ENCODE measurements around the gene STRA8.

STRA8 gene

DNA sequence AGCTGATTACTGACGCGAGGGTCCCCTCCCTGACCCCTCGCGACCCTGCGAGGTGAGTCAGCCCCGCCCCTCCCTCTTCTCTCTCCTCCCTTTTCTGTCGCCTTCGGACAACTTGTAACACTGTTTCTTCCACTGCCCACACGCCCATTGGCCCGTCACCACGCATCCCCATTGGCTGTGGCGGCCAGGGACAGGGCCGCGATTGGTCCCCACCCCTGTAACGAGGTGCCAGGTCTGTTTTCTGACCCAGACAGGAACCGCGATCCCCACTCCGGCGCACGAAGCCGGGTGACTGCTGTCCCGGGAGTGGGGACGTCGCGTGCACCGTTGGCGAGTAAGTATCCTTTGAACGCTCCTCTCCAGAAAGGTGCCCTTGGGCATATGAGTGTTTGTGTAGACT, at the start of gene STRA8:
Gene STRA8, plus strand, starts transcription at position 269 of the 400 bp plus-strand sequence. CDS start 6,687 bp downstream, outside the sequence.
- DNase-seq (ENCODE audit: low spot score) = no peak

DNA sequence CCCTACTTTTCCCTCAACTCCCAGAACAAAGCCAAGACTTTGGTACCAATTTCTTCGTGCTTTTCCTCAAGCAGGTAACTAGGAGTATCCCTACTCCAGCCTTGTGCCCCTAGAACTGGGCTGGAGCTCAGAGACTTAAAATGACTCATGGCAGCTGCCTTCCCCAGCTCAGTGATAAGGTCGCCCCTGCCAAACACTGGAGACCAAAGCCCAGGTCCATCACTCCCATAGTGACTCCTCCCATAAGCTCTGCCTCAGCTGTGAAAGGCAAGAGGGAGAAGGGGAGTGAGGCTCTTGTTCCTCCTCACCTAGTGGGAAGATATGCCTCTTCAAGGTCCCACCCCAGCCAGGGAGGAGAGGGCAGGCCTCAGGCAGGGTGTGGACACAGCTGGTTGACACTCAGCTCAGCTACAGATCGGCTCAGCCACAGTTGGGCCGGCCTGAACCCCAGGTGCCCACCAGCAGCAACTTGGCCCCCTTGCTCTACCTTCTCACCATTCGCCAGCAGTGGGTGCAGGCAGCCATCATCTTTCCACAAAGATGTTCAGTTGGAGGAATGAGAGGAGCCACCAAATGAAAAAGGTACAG, 49.3 kb upstream of the STRA8 start:
- DNase-seq (ENCODE audit: low spot score) = no peak

DNA sequence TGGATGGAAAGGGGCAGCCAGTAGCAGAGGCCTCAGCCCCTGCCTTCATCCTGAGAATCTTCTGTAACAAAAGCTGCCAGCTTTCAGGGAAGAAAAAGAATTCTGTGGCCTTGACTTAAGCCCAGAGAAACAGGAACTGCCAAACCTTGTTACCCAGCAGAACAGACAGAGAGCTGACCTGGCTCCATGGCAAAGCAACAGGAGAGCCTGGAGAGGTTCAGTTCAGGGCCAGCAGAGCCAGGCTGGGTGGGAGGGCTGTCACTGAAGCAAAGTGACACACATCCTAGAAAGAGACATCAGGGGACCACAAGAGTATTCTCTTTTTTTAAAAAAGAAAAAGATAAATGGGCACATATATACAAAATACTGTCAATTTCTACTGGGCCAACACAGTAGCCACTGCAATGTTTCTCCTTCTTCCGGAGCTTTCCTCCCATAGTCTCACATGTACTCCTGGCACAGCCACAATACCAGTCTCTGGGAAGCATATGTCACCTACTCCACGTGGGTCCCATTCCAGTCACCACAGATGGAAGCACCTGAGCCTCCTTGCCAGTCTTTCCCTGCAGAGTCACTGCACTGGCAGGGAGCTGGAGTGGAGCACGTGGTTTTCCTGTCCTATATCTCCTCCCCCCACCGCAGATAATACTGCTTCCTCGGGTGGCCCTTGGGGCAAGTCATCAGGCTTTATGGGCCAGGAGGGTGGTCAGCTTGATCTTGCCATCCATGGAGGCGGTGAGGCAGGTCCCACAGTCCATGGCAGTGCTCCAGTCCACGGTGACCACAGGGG, 48.0 kb upstream of the STRA8 start:
- no peak for DNase-seq (ENCODE audit: low spot score)

GRCh38 chr7:135186261-135186540, 47.4 kb upstream of the STRA8 start:
- no peak for DNase-seq (ENCODE audit: low spot score)

DNA sequence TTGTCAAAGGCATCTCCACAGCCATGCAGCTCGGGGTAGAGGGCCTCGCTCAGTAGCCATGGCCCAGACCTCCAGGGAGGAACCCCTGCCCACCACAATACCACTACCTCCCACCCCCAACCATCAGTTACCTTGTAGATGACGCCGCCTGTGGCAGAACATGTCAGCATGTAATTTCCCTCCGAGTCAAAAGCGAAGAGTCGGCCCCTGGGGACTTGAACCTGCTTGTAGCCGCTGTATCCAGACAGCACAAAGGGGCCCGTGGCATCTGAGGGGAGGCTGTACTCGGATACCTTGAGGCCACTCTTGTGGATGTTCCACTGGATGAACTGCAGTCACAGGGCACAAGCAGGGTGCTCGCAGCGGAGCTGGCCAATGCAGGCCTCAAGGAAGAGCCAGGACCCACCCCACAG, 46.8 kb upstream of the STRA8 start:
- DNase-seq (ENCODE audit: low spot score) = no peak

- no peak for DNase-seq (ENCODE audit: low spot score)
These were observed 45.2 kb upstream of the STRA8 start for GRCh38 chr7:135188298-135188984.

DNA sequence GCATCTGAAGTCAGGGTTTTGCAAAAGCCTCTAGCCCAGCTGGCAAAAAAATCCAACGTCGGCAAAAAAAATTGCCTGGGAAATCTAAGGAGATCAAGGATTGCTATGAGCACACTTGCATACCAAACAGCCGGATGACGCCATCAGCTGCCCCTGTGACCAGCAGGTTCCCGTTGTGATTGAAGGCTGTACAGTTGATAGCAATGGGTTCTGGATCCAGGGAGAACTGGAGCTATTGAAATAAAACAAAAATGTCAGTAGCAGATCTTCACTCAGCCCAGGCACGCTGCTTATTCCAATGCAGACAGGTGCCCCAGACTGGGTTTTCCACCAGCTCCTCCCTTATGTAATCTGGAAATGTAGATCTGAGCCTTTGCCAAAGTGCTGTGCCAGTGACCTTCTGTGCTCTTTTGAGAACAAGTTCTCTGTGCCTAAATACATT, 44.4 kb upstream of the STRA8 start:
- no peak for DNase-seq (ENCODE audit: low spot score)

DNA sequence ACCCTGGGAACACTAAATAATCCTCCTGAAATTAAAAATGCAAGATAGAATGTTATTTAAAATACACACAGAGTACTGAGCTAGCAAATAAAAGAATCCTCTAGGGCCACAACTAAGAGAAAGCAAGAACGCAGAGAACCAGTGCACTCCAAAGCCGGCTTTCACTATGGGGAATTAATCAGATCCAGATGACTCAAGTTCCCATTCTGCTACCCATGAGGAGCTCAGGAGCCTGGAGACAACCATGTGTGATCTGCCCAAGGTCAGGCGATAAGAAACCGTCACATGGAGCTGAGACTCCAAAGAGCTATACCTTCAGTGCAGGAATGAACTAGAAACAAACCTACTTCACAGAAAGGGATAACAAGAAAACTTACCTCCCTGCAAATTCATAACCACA, 43.7 kb upstream of the STRA8 start:
- no peak for DNase-seq (ENCODE audit: low spot score)

DNA sequence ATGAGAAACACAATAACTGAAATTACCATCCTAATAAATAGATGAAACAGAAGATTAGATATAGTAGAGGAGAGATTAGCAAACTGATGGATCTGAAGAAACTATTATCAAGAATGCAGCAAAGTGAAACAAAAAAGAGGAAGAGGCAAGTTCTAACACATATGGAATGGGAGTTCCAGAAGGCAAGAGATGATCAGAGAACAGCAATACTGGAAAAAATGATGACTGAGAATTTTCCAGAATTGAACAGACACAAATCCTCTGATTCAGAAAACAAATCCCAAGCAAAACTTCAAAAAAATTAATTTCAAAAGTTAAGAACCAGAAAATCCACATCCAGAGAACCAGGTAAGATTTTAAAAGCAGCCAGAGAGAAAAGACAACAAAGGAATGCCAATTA, 42.9 kb upstream of the STRA8 start:
- DNase-seq (ENCODE audit: low spot score) = no peak

GRCh38 chr7:135192914-135193536, 40.6 kb upstream of the STRA8 start:
- DNase-seq (ENCODE audit: low spot score) = no peak

- DNase-seq (ENCODE audit: low spot score) = no peak
These were observed 40.0 kb upstream of the STRA8 start for GRCh38 chr7:135193615-135194081.

DNA sequence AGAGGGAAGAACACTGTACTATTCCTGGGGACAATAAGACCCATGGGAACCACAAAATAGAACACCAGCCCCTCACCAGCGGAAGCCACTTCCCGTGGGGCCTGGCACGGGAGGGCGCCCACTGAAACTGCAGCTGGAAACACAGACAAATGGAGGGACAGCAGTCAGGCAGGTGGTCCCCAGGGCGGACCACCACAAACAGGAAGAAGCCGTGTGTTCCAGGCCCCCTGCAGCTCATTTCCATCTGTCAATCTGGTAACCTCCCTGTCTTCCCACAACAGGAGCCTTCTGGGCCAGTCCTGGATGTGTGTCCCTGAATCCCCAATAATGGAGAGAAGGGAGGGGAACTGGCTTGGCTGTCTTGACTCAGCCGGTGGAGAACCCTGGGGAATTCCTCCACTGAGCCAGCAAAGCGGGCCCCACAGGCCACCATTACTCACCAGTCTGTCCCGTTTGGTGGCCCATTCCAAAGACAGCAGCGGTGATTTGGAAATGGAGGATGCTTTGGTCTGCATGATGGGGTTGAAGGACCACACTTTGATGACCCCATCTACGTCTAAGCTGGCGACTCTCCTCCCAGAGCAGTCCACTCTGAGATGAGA, 39.0 kb upstream of the STRA8 start:
- no peak for DNase-seq (ENCODE audit: low spot score)

DNA sequence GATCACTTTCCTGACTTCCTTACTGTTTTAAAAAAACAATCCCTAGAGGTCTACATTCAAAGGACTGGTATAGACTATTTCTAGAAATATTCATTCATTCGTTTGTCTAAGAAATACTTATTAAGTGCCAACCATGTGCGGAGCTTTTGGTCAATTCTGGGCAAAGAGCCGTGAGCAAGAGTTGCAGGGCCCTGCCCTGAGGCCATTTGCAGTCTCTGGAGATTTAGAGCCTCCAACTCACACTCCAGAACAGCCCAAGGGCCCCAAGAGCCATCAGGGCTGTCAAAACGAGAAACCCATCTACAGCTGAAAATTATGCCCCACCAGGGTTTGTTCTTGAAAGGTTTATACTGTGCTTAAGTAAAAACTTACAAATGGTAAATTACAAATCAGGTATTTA, 38.5 kb upstream of the STRA8 start:
- no peak for DNase-seq (ENCODE audit: low spot score)

DNA sequence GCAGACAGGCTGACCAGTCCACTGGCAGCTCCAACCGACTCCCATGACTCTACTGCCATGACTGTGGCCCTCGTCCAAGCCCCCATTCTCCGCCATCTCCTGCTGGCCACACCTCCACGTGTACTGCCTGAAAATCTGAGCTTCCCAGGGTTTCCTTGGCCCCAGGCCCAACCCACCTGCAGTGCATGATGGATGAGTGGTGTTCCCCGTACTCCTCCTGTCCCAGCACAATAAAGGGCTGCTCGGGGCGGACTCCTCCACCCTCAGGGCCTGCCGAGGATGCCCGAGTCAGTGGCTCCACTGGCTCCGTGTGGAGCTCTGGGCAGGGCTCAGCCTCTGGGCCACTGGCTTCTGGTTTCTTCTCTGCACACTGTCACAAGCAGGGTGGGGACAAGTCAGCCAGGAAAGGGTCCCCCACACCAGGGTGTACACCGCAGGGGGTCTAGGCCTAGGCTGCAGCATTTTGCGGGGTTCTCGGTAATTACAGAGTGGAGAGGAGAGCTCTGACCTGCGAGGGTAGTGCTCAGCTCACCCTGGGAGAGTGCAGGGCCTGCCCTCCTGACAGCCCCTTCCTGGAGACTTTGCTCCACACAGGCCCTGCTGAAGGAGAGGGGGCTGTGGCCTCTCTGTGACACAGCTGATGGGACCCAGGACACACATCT, 37.5 kb upstream of the STRA8 start:
- DNase-seq (ENCODE audit: low spot score) = no peak

- DNase-seq (ENCODE audit: low spot score) = no peak
These were observed 36.3 kb upstream of the STRA8 start for GRCh38 chr7:135197343-135197742.

GRCh38 chr7:135197906-135198655, 35.6 kb upstream of the STRA8 start:
- no peak for DNase-seq (ENCODE audit: low spot score)

DNA sequence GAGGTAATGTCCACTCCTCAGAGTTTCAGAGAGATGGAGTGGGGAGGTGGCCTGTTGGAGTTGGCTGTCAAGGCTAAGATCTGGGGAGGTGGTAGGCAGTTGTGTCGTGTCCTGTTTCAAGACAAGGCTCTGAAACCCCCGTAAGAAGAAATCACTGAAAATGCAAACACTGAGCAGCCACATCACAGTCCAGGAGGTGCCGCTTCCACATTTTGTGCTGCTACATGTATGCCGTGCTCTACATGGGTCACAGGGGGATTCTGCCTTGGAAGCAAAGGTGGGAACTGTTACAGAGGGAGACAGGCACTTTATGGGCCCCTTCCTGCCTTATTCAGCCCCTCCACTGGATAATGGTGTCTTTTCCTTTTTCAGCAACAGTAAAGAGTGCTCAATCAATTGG, 34.2 kb upstream of the STRA8 start:
- no peak for DNase-seq (ENCODE audit: low spot score)

GRCh38 chr7:135200821-135201331, 32.8 kb upstream of the STRA8 start:
- no peak for DNase-seq (ENCODE audit: low spot score)

DNA sequence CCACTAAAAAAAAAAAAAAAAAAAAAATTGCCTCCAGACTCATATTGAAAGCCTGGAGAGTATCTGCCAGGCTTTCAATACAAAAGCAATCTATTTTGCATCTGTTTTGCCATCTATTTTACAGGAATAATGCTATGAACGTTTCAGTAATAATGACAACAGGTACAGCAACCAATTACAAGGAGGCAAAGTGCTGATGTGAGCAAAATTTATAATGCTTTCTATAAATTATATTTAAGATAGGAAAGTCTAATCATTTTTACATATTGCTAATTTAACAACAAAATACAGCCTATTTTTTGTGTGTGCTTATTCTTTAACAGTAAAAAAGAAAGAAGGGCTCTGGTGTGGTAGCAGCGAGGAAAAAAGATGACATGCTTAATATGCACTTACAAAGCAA, 32.3 kb upstream of the STRA8 start:
- DNase-seq (ENCODE audit: low spot score) = no peak

DNA sequence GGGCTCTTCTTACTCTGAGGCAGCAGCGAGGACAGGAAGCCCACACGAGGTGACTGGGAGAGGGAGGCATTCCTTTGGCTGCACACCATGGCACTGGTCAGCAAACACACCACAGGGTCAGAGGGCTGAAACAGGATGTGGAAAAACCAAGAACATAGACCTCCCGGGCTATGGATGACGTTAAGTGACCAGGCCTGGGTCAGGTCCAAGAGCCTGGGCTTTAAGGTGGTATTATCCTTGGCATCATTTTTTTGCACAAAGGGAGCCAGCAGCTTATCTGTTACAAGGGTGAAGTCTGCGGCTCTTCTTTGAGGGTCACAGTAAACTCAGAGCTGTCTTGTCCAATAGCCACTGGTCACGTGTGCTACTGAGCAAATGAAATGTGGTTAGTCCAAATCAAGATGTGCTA, 29.3 kb upstream of the STRA8 start:
- no peak for DNase-seq (ENCODE audit: low spot score)

- DNase-seq (ENCODE audit: low spot score) = no peak
These were observed 28.8 kb upstream of the STRA8 start for GRCh38 chr7:135204876-135205275.
